NB4 (cell line): ENCODE data around the gene TINCR.

Experiments
- CTCF ChIP-seq: IDR thresholded peaks from one replicate; pipeline ENCODE4 v1.5.1; 2012; ENCODE audit warnings: low read depth, low read length
- MYC ChIP-seq: IDR thresholded peaks from 2 replicates; pipeline ENCODE4 v1.6.1; 2011; ENCODE audit warnings: low read depth, low read length
- POLR2A ChIP-seq: IDR thresholded peaks from 2 replicates; pipeline ENCODE4 v1.6.1; 2011; ENCODE audit warnings: mild to moderate bottlenecking; ENCODE audit not compliant: insufficient read length; ENCODE audit errors: extremely low read depth

- TF ChIP-seq POLR2A (no peak), CTCF (no peak), MYC (no peak)
These were observed 42.2 kb upstream of the TINCR start for GRCh38 chr19:5609881-5610448.
